Measurements from ENCODE around the gene NRXN3. TPM values are rescaled to one million over a fixed set of nuclear protein-coding genes. Genes with fewer than 3 reads are reported as not detected.

The NRXN3 gene
- polyA plus RNA-seq, 1 donor from 2014 or later = 110 TPM

DNA sequence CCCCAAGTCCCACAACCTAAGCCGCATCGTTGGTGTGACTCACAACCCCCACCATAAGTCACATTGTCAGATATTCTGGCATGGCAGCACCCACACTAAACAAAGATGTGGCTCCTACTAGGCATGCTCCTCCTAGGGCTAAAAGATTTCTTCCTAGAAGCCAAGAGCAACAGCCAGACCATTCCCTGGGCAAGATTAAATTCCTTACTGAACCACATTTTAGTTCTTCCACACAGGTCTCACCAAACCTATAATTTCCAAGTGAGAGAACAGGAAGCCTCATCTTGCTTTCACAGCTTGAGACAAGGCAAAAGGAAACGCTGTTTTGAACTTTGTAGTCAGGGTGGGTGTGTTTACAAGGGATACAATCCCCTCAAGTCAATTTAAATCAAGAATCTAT is 1408.3 kb downstream of the NRXN3 start:
- Histone ChIP-seq H3K27me3 (ENCODE audit: insufficient read depth, low read depth, low read length) (no peaks in the 10 kb centered on the region), H3K79me2 (replicated peaks; ENCODE audit: insufficient read depth, low read length) (peaks cover 4% of the 10 kb centered on the region), H3F3A (ENCODE audit: insufficient read depth, low read length, poor library complexity, severe bottlenecking) (no peaks in the 10 kb centered on the region), H3K36me3 (ENCODE audit: insufficient read depth, low read length) (peaks cover 4% of the 10 kb centered on the region), H3K27ac (ENCODE audit: low read length) (no peak overlapping the region), H2AFZ (ENCODE audit: low read depth, low read length) (no peak overlapping the region), H4K20me1 (ENCODE audit: insufficient read depth) (no peaks in the 10 kb centered on the region), H3K9ac (ENCODE audit: low read length) (no peak overlapping the region), H3K9me3 (ENCODE audit: low read length) (no peaks in the 10 kb centered on the region), H3K9me2 (ENCODE audit: insufficient read depth, low read length) (no peaks in the 10 kb centered on the region), H3K4me2 (ENCODE audit: low read length) (no peak overlapping the region), H3K4me3 (ENCODE audit: low read length) (no peak overlapping the region)
- TF ChIP-seq, protein P1, sequence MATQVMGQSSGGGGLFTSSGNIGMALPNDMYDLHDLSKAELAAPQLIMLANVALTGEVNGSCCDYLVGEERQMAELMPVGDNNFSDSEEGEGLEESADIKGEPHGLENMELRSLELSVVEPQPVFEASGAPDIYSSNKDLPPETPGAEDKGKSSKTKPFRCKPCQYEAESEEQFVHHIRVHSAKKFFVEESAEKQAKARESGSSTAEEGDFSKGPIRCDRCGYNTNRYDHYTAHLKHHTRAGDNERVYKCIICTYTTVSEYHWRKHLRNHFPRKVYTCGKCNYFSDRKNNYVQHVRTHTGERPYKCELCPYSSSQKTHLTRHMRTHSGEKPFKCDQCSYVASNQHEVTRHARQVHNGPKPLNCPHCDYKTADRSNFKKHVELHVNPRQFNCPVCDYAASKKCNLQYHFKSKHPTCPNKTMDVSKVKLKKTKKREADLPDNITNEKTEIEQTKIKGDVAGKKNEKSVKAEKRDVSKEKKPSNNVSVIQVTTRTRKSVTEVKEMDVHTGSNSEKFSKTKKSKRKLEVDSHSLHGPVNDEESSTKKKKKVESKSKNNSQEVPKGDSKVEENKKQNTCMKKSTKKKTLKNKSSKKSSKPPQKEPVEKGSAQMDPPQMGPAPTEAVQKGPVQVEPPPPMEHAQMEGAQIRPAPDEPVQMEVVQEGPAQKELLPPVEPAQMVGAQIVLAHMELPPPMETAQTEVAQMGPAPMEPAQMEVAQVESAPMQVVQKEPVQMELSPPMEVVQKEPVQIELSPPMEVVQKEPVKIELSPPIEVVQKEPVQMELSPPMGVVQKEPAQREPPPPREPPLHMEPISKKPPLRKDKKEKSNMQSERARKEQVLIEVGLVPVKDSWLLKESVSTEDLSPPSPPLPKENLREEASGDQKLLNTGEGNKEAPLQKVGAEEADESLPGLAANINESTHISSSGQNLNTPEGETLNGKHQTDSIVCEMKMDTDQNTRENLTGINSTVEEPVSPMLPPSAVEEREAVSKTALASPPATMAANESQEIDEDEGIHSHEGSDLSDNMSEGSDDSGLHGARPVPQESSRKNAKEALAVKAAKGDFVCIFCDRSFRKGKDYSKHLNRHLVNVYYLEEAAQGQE (IDR thresholded peaks at IDR 0.05; ENCODE audit: borderline replicate concordance) = no peak
- TF ChIP-seq EZH2 (IDR thresholded peaks at IDR 0.05; ENCODE audit: borderline replicate concordance, insufficient read depth, low read length, poor library complexity, severe bottlenecking) (no peak), MXI1 (conservative IDR thresholded peaks at IDR 0.05; ENCODE audit: poor library complexity, severe bottlenecking) (no peak), POLR2AphosphoS5 (IDR thresholded peaks at IDR 0.05) (no peak)

DNA sequence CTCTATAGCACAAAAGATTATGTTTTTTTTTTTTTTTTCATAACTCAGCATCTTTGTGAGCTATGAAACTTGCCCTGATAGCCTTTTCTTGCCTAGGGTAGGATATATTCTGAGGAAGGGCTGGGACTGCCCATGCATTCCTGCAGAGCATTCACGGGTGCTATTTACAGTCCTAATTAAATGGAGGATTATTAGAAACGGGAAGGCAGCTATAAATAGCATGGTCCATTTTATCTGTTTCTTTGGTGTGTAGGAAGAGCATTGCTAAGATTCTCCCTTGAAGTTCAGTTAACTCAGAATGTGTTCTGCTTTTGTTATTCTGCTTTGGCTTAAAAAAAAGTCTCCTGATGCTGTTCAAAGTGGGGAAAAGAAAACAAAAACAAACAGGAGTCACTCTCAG is 1410.2 kb downstream of the NRXN3 start:
- Histone ChIP-seq H3K27ac (ENCODE audit: low read length) (no peak overlapping the region), H3K9ac (ENCODE audit: low read length) (no peak overlapping the region), H2AFZ (ENCODE audit: low read depth, low read length) (no peak overlapping the region), H3K27me3 (ENCODE audit: insufficient read depth, low read depth, low read length) (no peaks in the 10 kb centered on the region), H3F3A (ENCODE audit: insufficient read depth, low read length, poor library complexity, severe bottlenecking) (no peaks in the 10 kb centered on the region), H3K36me3 (ENCODE audit: insufficient read depth, low read length) (peaks cover 4% of the 10 kb centered on the region), H4K20me1 (ENCODE audit: insufficient read depth) (no peaks in the 10 kb centered on the region), H3K4me3 (ENCODE audit: low read length) (no peak overlapping the region), H3K4me2 (ENCODE audit: low read length) (no peak overlapping the region), H3K9me2 (ENCODE audit: insufficient read depth, low read length) (no peaks in the 10 kb centered on the region), H3K9me3 (ENCODE audit: low read length) (no peaks in the 10 kb centered on the region), H3K79me2 (replicated peaks; ENCODE audit: insufficient read depth, low read length) (no peaks in the 10 kb centered on the region)
- TF ChIP-seq MXI1 (conservative IDR thresholded peaks at IDR 0.05; ENCODE audit: poor library complexity, severe bottlenecking) (no peak), RAD21 (conservative IDR thresholded peaks at IDR 0.05) (no peak)
- TF ChIP-seq, protein P2, sequence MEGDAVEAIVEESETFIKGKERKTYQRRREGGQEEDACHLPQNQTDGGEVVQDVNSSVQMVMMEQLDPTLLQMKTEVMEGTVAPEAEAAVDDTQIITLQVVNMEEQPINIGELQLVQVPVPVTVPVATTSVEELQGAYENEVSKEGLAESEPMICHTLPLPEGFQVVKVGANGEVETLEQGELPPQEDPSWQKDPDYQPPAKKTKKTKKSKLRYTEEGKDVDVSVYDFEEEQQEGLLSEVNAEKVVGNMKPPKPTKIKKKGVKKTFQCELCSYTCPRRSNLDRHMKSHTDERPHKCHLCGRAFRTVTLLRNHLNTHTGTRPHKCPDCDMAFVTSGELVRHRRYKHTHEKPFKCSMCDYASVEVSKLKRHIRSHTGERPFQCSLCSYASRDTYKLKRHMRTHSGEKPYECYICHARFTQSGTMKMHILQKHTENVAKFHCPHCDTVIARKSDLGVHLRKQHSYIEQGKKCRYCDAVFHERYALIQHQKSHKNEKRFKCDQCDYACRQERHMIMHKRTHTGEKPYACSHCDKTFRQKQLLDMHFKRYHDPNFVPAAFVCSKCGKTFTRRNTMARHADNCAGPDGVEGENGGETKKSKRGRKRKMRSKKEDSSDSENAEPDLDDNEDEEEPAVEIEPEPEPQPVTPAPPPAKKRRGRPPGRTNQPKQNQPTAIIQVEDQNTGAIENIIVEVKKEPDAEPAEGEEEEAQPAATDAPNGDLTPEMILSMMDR (IDR thresholded peaks at IDR 0.05; ENCODE audit: poor library complexity, severe bottlenecking) = no peak

DNA sequence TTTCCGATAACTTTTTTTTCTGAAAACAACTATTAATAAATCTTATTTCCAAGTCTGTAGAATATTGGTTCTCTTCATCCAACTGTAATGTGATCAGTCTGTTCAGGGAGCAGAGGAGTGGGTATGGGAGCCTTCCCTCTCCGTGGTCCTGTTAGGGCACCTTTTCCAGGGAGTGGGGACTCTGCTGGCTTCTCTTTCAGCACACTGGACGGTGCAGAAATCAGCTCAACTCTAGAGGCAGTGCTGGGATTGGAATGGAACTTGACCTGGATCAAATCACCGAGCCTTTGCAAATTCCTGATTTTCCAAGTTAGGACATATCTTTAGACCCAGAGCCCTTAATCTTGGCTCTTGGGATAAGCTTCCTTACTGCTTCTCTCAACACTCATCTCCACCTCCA is 1410.7 kb downstream of the NRXN3 start:
- H3K4me3 ChIP-seq (ENCODE audit: low read length) = no peak overlapping the region
- no peaks in the 10 kb centered on the region for H3K27me3 ChIP-seq (ENCODE audit: insufficient read depth, low read depth, low read length)
- TF ChIP-seq, protein P1 (IDR thresholded peaks at IDR 0.05; ENCODE audit: borderline replicate concordance) = no peak
- TF ChIP-seq RAD21 (conservative IDR thresholded peaks at IDR 0.05) (no peak), SMC3 (conservative IDR thresholded peaks at IDR 0.05; ENCODE audit: poor library complexity) (no peak), POLR2AphosphoS5 (IDR thresholded peaks at IDR 0.05) (no peak), EZH2 (IDR thresholded peaks at IDR 0.05; ENCODE audit: borderline replicate concordance, insufficient read depth, low read length, poor library complexity, severe bottlenecking) (no peak), TAF1 (IDR thresholded peaks at IDR 0.05; ENCODE audit: low read depth) (no peak), EP300 (conservative IDR thresholded peaks at IDR 0.05; ENCODE audit: poor library complexity, severe bottlenecking) (no peak), MXI1 (conservative IDR thresholded peaks at IDR 0.05; ENCODE audit: poor library complexity, severe bottlenecking) (no peak)
- TF ChIP-seq, protein P2 (IDR thresholded peaks at IDR 0.05; ENCODE audit: poor library complexity, severe bottlenecking) = no peak
- H3K9me2 ChIP-seq (ENCODE audit: insufficient read depth, low read length) = no peaks in the 10 kb centered on the region
- no peaks in the 10 kb centered on the region for H3F3A ChIP-seq (ENCODE audit: insufficient read depth, low read length, poor library complexity, severe bottlenecking)
- no peak overlapping the region for H3K9ac ChIP-seq (ENCODE audit: low read length)
- H3K9me3 ChIP-seq (ENCODE audit: low read length) = no peaks in the 10 kb centered on the region
- H2AFZ ChIP-seq (ENCODE audit: low read depth, low read length) = no peak overlapping the region
- no peak overlapping the region for H3K4me2 ChIP-seq (ENCODE audit: low read length)
- H3K36me3 ChIP-seq (ENCODE audit: insufficient read depth, low read length) = peaks cover 4% of the 10 kb centered on the region
- H4K20me1 ChIP-seq (ENCODE audit: insufficient read depth) = no peaks in the 10 kb centered on the region
- no peaks in the 10 kb centered on the region for H3K79me2 ChIP-seq (replicated peaks; ENCODE audit: insufficient read depth, low read length)
- no peak overlapping the region for H3K27ac ChIP-seq (ENCODE audit: low read length)
